ENCODE data around the gene GNL1. TPM values are rescaled to one million over a fixed set of nuclear protein-coding genes. Genes with fewer than 3 reads are reported as not detected.

Gene GNL1
- total RNA-seq, 1 donor from 2014 or later: 33.0 TPM

DNA sequence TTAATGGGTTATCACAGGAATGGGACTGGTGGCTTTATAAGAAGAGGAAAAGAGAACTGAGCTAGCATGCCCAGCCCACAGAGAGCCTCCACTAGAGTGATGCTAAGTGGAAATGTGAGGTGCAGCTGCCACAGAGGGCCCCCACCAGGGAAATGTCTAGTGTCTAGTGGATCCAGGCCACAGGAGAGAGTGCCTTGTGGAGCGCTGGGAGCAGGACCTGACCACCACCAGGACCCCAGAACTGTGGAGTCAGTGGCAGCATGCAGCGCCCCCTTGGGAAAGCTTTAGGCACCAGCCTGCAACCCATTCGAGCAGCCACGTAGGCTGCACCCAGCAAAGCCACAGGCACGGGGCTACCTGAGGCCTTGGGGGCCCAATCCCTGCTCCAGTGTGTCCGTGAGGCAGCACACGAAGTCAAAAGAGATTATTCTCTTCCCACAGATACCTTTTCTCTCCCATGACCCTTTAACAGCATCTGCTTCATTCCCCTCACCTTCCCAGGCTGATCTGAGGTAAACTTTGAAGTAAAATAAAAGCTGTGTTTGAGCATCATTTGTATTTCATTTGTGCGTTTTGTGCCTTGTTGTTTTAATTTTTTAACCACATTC lies 62.5 kb downstream of the GNL1 start:
- intact Hi-C loops (cut with DNase I): no loop called here
- no peak overlapping the region for H3K27ac ChIP-seq

DNA sequence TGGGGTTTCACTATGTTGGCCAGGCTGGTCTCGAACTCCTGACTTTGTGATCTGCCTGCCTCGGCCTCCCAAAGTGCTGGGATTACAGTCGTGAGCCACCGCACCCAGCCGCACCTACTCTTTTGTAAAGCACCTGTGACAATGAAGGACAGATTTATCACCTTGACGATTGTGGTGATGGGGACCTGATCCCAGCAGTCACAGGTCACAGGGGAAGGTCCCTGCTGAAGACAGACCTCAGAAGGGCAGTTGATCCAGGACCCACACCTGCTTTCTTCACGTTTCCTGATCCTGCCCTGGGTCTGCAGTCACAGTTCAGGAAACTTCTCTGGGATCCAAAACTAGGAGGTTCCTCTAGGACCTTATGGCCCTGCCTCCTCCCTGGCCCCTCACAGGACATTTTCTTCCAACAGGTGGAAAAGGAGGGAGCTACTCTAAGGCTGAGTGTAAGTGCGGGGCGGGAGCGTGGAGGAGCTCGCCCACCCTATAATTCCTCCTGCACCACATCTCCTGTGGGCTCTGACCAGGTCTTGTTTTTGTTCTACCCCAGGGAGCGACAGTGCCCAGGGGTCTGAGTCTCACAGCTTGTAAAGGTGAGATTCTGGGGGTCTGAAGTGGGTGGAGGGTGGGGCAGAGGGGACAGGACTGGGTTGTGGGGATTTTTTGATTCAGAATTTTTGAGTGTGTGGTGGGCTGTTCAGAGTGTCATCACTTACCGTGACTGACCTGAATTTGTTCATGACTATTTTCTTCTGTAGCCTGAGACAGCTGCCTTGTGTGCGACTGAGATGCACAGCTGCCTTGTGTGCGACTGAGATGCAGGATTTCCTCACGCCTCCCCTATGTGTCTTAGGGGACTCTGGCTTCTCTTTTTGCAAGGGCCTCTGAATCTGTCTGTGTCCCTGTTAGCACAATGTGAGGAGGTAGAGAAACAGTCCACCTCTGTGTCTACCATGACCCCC lies 64.0 kb downstream of the GNL1 start:
- H3K36me3 ChIP-seq: peaks cover 36 to 37% of the 10 kb centered on the region in 2 donors
- peak overlapping the region in 1 of 2 donors; percentile 97 for H3K4me3 ChIP-seq
- no peaks in the 10 kb centered on the region for H3K27me3 ChIP-seq
- intact Hi-C loops (cut with DNase I): loop anchor here (2.0 kb wide), 1 partner anchor 65 kb away; the partner anchor contains the start of genes GNL1 and PRR3
- no peak overlapping the region for H3K27ac ChIP-seq
- H3K4me1 ChIP-seq: peaks cover 6 to 14% of the 10 kb centered on the region in 2 donors
- DNase-seq (ENCODE audit: low spot score in 2 of 2): no peak
- no peaks in the 10 kb centered on the region for H3K9me3 ChIP-seq
- TF ChIP-seq, protein P1, sequence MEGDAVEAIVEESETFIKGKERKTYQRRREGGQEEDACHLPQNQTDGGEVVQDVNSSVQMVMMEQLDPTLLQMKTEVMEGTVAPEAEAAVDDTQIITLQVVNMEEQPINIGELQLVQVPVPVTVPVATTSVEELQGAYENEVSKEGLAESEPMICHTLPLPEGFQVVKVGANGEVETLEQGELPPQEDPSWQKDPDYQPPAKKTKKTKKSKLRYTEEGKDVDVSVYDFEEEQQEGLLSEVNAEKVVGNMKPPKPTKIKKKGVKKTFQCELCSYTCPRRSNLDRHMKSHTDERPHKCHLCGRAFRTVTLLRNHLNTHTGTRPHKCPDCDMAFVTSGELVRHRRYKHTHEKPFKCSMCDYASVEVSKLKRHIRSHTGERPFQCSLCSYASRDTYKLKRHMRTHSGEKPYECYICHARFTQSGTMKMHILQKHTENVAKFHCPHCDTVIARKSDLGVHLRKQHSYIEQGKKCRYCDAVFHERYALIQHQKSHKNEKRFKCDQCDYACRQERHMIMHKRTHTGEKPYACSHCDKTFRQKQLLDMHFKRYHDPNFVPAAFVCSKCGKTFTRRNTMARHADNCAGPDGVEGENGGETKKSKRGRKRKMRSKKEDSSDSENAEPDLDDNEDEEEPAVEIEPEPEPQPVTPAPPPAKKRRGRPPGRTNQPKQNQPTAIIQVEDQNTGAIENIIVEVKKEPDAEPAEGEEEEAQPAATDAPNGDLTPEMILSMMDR (IDR thresholded peaks at IDR 0.05): no peak

More for the DNA sequence above, 62.5 kb downstream of the GNL1 start:
- DNase-seq (ENCODE audit: low spot score in 2 of 2): no peak
- TF ChIP-seq, protein P1 (IDR thresholded peaks at IDR 0.05): no peak
- Histone ChIP-seq H3K4me1 (peaks cover 6 to 14% of the 10 kb centered on the region in 2 donors), H3K9me3 (no peaks in the 10 kb centered on the region), H3K36me3 (peaks cover 36 to 37% of the 10 kb centered on the region in 2 donors), H3K4me3 (no peak overlapping the region), H3K27me3 (no peaks in the 10 kb centered on the region)

Other genes starting within 250 kb of the GNL1 start
- 2.8 TPM for gene TRIM39, start 229.6 kb downstream of the GNL1 start, total RNA-seq
- 262 TPM for gene RPP21, start 211.3 kb downstream of the GNL1 start, total RNA-seq
- 896 TPM for gene HLA-E, start 67.0 kb downstream of the GNL1 start, total RNA-seq
- 25.0 TPM for gene PRR3, start 806 bp upstream of the GNL1 start, total RNA-seq
- 36.6 TPM for gene ABCF1, start 15.0 kb upstream of the GNL1 start, total RNA-seq
- gene PPP1R10, start 60.8 kb upstream of the GNL1 start, total RNA-seq: 52.6 TPM
- gene MRPS18B, start 61.4 kb upstream of the GNL1 start, total RNA-seq: 33.0 TPM
- gene ATAT1, start 70.4 kb upstream of the GNL1 start, total RNA-seq: 13.7 TPM
- 6.2 TPM for gene C6orf136, start 90.6 kb upstream of the GNL1 start, total RNA-seq
- gene DHX16, start 116.5 kb upstream of the GNL1 start, total RNA-seq: 39.2 TPM
- gene PPP1R18, start 130.2 kb upstream of the GNL1 start, total RNA-seq: 83.3 TPM
- gene NRM, start 134.5 kb upstream of the GNL1 start, total RNA-seq: 25.1 TPM
- gene MDC1, start 160.8 kb upstream of the GNL1 start, total RNA-seq: 27.1 TPM
- 537 TPM for gene TUBB, start 163.9 kb upstream of the GNL1 start, total RNA-seq
- gene FLOT1, start 186.2 kb upstream of the GNL1 start, total RNA-seq: 123 TPM
- gene IER3, start 188.1 kb upstream of the GNL1 start, total RNA-seq: 51.9 TPM